Neural cell (in vitro differentiated cells): ENCODE results near the gene PCDH9. TPM values are rescaled to one million over a fixed set of nuclear protein-coding genes. Genes with fewer than 3 reads are reported as not detected.
"Not testable (repeated sequence)": the region's sequence is repeated elsewhere in the genome, so short reads cannot be mapped to it uniquely, and the experiment has no call there.

Experiments used
- H2AFZ ChIP-seq: fragments of 200-600, 300-800 bp; sonication (generic), shearing (Covaris generic); 2 replicates; pipeline ENCODE4 v1.6.0; 2014; ENCODE audit warnings: low read depth, mild to moderate bottlenecking, antibody characterized with exemption, low read length, moderate library complexity
- H3F3A ChIP-seq: fragments of 200-600 bp; shearing (Covaris generic); 2 replicates; pipeline ENCODE4 v1.6.1; 2016; ENCODE audit warnings: mild to moderate bottlenecking, moderate library complexity, mixed read lengths, antibody characterized with exemption, low read length; ENCODE audit not compliant: insufficient read depth, poor library complexity, severe bottlenecking
- H3K27ac ChIP-seq: fragments of 200-600, 300-800 bp; sonication (generic), shearing (Covaris generic); 2 replicates; pipeline ENCODE4 v1.5.1; 2014; ENCODE audit warnings: mild to moderate bottlenecking, low read length, moderate library complexity
- H3K27me3 ChIP-seq: fragments of 300-800, 200-600 bp; sonication (generic), shearing (Covaris generic); 2 replicates; pipeline ENCODE4 v1.6.0; 2014; ENCODE audit warnings: mild to moderate bottlenecking, low read depth, low read length, moderate library complexity; ENCODE audit not compliant: insufficient read depth
- H3K36me3 ChIP-seq: fragments of 300-800, 200-600 bp; sonication (generic), shearing (Covaris generic); 2 replicates; pipeline ENCODE4 v1.5.1; 2014; ENCODE audit warnings: mild to moderate bottlenecking, antibody characterized with exemption, low read length, moderate library complexity; ENCODE audit not compliant: insufficient read depth
- H3K4me2 ChIP-seq: fragments of 300-800, 200-600 bp; sonication (generic), shearing (Covaris generic); 2 replicates; pipeline ENCODE4 v1.6.0; 2014; ENCODE audit warnings: mild to moderate bottlenecking, low read length
- H3K4me3 ChIP-seq: fragments of 300-800, 200-600 bp; sonication (generic), shearing (Covaris generic); 2 replicates; pipeline ENCODE4 v1.5.1; 2014; ENCODE audit warnings: mild to moderate bottlenecking, low read length, moderate library complexity
- H3K79me2 ChIP-seq: fragments of 200-600 bp; shearing (Covaris generic); replicated peaks from 2 replicates; pipeline ENCODE4 v1.6.0; 2014; ENCODE audit warnings: mild to moderate bottlenecking, low read length, moderate library complexity; ENCODE audit not compliant: insufficient read depth
- H3K9ac ChIP-seq: fragments of 300-800, 200-600 bp; sonication (generic), shearing (Covaris generic); 2 replicates; pipeline ENCODE4 v1.6.1; 2016; ENCODE audit warnings: mild to moderate bottlenecking, low read length, mixed read lengths
- H3K9me2 ChIP-seq: fragments of 200-600 bp; shearing (Covaris generic); 2 replicates; pipeline ENCODE4 v1.6.1; 2016; ENCODE audit warnings: mild to moderate bottlenecking, low read length, mixed read lengths; ENCODE audit not compliant: insufficient read depth
- H3K9me3 ChIP-seq: fragments of 200-600, 300-800 bp; sonication (generic), shearing (Covaris generic); 2 replicates; pipeline ENCODE4 v1.6.1; 2016; ENCODE audit warnings: mild to moderate bottlenecking, mixed run types, low read length, moderate library complexity, mixed read lengths
- H4K20me1 ChIP-seq: fragments of 200-600 bp; shearing (Covaris generic); 2 replicates; pipeline ENCODE4 v1.6.1; 2016; ENCODE audit warnings: mild to moderate bottlenecking, mixed run types; ENCODE audit not compliant: insufficient read depth
- EP300 ChIP-seq: fragments of 450-650 bp; conservative IDR thresholded peaks from 2 replicates; pipeline ENCODE4 v1.6.1; 2014; ENCODE audit warnings: antibody characterized with exemption, mild to moderate bottlenecking, moderate library complexity; ENCODE audit not compliant: poor library complexity, severe bottlenecking
- EZH2 ChIP-seq: fragments of 200-600, 300-800 bp; shearing (Covaris generic), sonication (generic); IDR thresholded peaks from 2 replicates; pipeline ENCODE4 v1.6.1; 2014; ENCODE audit warnings: antibody characterized with exemption, low read length, borderline replicate concordance, mild to moderate bottlenecking; ENCODE audit not compliant: insufficient read depth, poor library complexity, severe bottlenecking
- MXI1 ChIP-seq: fragments of 450-650 bp; conservative IDR thresholded peaks from 2 replicates; pipeline ENCODE4 v1.6.1; 2014; ENCODE audit warnings: antibody characterized with exemption, mild to moderate bottlenecking; ENCODE audit not compliant: poor library complexity, severe bottlenecking
- POLR2AphosphoS5 ChIP-seq: IDR thresholded peaks from 2 replicates; pipeline ENCODE4 v1.6.1; 2012
- RAD21 ChIP-seq: fragments of 450-650 bp; conservative IDR thresholded peaks from 2 replicates; pipeline ENCODE4 v1.6.1; 2014; ENCODE audit warnings: antibody characterized with exemption, mild to moderate bottlenecking, moderate library complexity
- REST ChIP-seq: IDR thresholded peaks from 2 replicates; pipeline ENCODE4 v1.6.1; 2012; ENCODE audit warnings: borderline replicate concordance
- SMC3 ChIP-seq: fragments of 450-650 bp; conservative IDR thresholded peaks from 2 replicates; pipeline ENCODE4 v1.6.1; 2014; ENCODE audit warnings: antibody characterized with exemption, mild to moderate bottlenecking, moderate library complexity; ENCODE audit not compliant: poor library complexity
- TAF1 ChIP-seq: IDR thresholded peaks from 2 replicates; pipeline ENCODE4 v1.6.1; 2012; ENCODE audit warnings: low read depth
- polyA plus RNA-seq: library from polyadenylated mRNA; depleted of rRNA; stranded (reverse); fragments of >200 nt; gene quantifications from 2 replicates; pipeline ENCODE4 v1.2.3, GENCODE V29; 2014
- TF ChIP-seq, protein P1 (sequence below): fragments of 450-650 bp; IDR thresholded peaks from 2 replicates; pipeline ENCODE4 v1.5.1; 2014; ENCODE audit warnings: antibody characterized with exemption, mild to moderate bottlenecking, moderate library complexity; ENCODE audit not compliant: poor library complexity, severe bottlenecking

The PCDH9 gene
- polyA plus RNA-seq, 1 donor from 2014 or later: 4.6 TPM

DNA sequence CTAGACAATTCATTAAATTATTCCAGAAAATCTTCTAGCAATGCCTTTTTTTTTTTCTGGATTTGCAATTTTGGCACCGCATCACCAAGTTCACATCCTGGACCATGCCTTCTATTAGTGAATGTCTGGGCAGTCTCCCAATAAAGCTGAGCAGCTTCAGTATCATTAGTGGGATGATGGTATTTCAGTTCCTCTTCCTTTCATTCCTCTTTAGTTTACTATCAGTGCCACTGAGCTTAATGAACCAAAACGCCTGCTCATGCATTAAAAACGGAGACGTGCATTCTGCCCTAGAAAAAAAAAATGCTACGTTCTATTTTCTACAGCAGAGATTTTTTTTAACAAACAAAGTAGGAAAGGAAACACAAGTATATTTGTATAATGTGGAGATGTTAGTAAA, 343.0 kb downstream of the PCDH9 start:
- no peaks in the 10 kb centered on the region for H3K27me3 ChIP-seq
- H4K20me1 ChIP-seq: no peaks in the 10 kb centered on the region
- H2AFZ ChIP-seq: no peak overlapping the region
- no peak overlapping the region for H3K4me2 ChIP-seq
- no peaks in the 10 kb centered on the region for H3K9me2 ChIP-seq
- TF ChIP-seq EP300 (no peak), MXI1 (no peak), TAF1 (no peak), EZH2 (no peak), RAD21 (no peak), SMC3 (no peak)
- TF ChIP-seq, protein P1, sequence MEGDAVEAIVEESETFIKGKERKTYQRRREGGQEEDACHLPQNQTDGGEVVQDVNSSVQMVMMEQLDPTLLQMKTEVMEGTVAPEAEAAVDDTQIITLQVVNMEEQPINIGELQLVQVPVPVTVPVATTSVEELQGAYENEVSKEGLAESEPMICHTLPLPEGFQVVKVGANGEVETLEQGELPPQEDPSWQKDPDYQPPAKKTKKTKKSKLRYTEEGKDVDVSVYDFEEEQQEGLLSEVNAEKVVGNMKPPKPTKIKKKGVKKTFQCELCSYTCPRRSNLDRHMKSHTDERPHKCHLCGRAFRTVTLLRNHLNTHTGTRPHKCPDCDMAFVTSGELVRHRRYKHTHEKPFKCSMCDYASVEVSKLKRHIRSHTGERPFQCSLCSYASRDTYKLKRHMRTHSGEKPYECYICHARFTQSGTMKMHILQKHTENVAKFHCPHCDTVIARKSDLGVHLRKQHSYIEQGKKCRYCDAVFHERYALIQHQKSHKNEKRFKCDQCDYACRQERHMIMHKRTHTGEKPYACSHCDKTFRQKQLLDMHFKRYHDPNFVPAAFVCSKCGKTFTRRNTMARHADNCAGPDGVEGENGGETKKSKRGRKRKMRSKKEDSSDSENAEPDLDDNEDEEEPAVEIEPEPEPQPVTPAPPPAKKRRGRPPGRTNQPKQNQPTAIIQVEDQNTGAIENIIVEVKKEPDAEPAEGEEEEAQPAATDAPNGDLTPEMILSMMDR: no peak
- H3K36me3 ChIP-seq: no peaks in the 10 kb centered on the region
- H3K9me3 ChIP-seq: no peaks in the 10 kb centered on the region
- H3K79me2 ChIP-seq: no peaks in the 10 kb centered on the region
- no peaks in the 10 kb centered on the region for H3F3A ChIP-seq
- no peak overlapping the region for H3K9ac ChIP-seq
- no peak overlapping the region for H3K4me3 ChIP-seq
- H3K27ac ChIP-seq: no peak overlapping the region

- Histone ChIP-seq H3K4me2 (no peak overlapping the region), H3F3A (no peaks in the 10 kb centered on the region), H3K9me3 (no peaks in the 10 kb centered on the region), H3K27me3 (no peaks in the 10 kb centered on the region), H3K27ac (no peak overlapping the region), H4K20me1 (no peaks in the 10 kb centered on the region), H3K36me3 (no peaks in the 10 kb centered on the region), H3K9me2 (no peaks in the 10 kb centered on the region), H2AFZ (no peak overlapping the region), H3K79me2 (no peaks in the 10 kb centered on the region), H3K9ac (no peak overlapping the region), H3K4me3 (no peak overlapping the region)
- no peak for TF ChIP-seq RAD21
- no peak for TF ChIP-seq EP300
- no peak for TF ChIP-seq REST
- no peak for TF ChIP-seq POLR2AphosphoS5
- no peak for TF ChIP-seq SMC3
- TF ChIP-seq, protein P1: no peak
- TF ChIP-seq MXI1: no peak
- no peak for TF ChIP-seq EZH2
- TF ChIP-seq TAF1: no peak
Observed at GRCh38 chr13:66886264-66886663, 343.9 kb downstream of the PCDH9 start.

DNA sequence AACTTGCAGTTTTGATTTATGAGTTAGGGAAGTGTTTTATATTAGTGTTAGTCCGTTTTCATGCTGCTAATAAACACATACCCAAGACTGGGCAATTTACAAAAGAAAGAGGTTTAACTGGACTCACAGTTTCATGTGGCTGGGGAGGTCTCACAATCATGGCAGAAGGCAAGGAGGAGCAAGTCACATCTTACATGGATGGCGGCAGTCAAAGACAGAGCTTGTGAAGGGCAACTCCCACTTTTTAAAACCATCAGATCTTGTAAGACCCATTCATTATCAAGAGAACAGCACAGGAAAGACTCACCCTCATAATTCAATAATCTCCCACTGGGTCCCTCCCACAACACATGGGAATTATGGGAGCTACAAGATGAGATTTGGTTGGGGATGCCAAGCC, 349.0 kb downstream of the PCDH9 start:
- not testable (repeated sequence) for H2AFZ ChIP-seq, H3K9me2 ChIP-seq, H4K20me1 ChIP-seq, H3K4me3 ChIP-seq, H3K4me2 ChIP-seq, H3K27ac ChIP-seq, H3K27me3 ChIP-seq, H3K9ac ChIP-seq, H3K36me3 ChIP-seq, H3K9me3 ChIP-seq, H3F3A ChIP-seq, H3K79me2 ChIP-seq
